ENCODE data around the gene GPR160.

- TF ChIP-seq CTCF (IDR thresholded peaks at IDR 0.05; ENCODE audit: insufficient read depth, low read depth, low read length) (no peak), EZH2 (IDR thresholded peaks at IDR 0.05; ENCODE audit: insufficient read depth, low read length) (no peak)
Observed at GRCh38 chr3:170047133-170047404, 9.3 kb downstream of the GPR160 start.

Measured in astrocyte (in vitro differentiated cells and primary cell).